Caco-2 (cell line): ENCODE data around the gene ARHGEF10L. TPM values are rescaled to one million over a fixed set of nuclear protein-coding genes. Genes with fewer than 3 reads are reported as not detected.

Experiments
- BruUV-seq: library from RNA; stranded (reverse); fragments of 400-500 nt; replicated peaks from 2 replicates; lab custom pipeline; 2021; lab: Mats Ljungman, UMichigan
- CTCF ChIA-PET: fragments of 300-600 bp; sonication (Branson Sonifier 250); formaldehyde crosslinking; loops from one replicate; lab custom pipeline; 2022; ENCODE audit warnings: antibody characterized with exemption; lab: Charles Lee
- POLR2A ChIA-PET: fragments of 300-600 bp; sonication (Branson Sonifier 250); formaldehyde crosslinking; loops from one replicate; lab custom pipeline; 2022; ENCODE audit warnings: antibody characterized with exemption; lab: Charles Lee
- DNase-seq, 2 experiments: peaks; one replicate each; pipeline versions ENCODE4 v3.0.0 to v3.0.0-alpha.2; 2020 to 2022
- H3K27me3 ChIP-seq: replicated peaks from 2 replicates; pipeline ENCODE4 v1.6.0; 2011; ENCODE audit warnings: low read length; ENCODE audit not compliant: control insufficient read depth, insufficient read depth
- H3K36me3 ChIP-seq: 2 replicates; pipeline ENCODE4 v1.5.1; 2011; ENCODE audit warnings: low read length; ENCODE audit not compliant: control insufficient read depth, insufficient read depth
- H3K4me1 ChIP-seq: fragments of 250-450 bp; sonication (Bioruptor Pico); 2 replicates; pipeline ENCODE4 v1.5.1; 2020; ENCODE audit warnings: mild to moderate bottlenecking
- H3K4me3 ChIP-seq: 2 replicates; pipeline ENCODE4 v1.5.1; 2011; ENCODE audit warnings: low read depth, mild to moderate bottlenecking, control low read depth, low read length
- H3K9me3 ChIP-seq: fragments of 250-450 bp; sonication (Bioruptor Pico); 2 replicates; pipeline ENCODE4 v1.5.1; 2020; ENCODE audit warnings: mild to moderate bottlenecking, moderate library complexity
- H3K27ac Mint-ChIP-seq: one replicate; pipeline ENCODE4 v1.8.0; 2022; ENCODE audit warnings: mixed read lengths; ENCODE audit not compliant: unreplicated experiment
- H3K27me3 Mint-ChIP-seq: one replicate; pipeline ENCODE4 v1.8.0; 2022; ENCODE audit warnings: mixed read lengths; ENCODE audit not compliant: insufficient read depth, unreplicated experiment
- H3K36me3 Mint-ChIP-seq: one replicate; pipeline ENCODE4 v1.8.0; 2022; ENCODE audit warnings: mild to moderate bottlenecking, mixed read lengths; ENCODE audit not compliant: insufficient read depth, unreplicated experiment
- H3K4me1 Mint-ChIP-seq: one replicate; pipeline ENCODE4 v1.8.0; 2022; ENCODE audit warnings: low read depth, mixed read lengths; ENCODE audit not compliant: unreplicated experiment
- H3K4me3 Mint-ChIP-seq: one replicate; pipeline ENCODE4 v1.8.0; 2022; ENCODE audit warnings: mild to moderate bottlenecking, moderate library complexity, mixed read lengths; ENCODE audit not compliant: unreplicated experiment
- H3K9me3 Mint-ChIP-seq: one replicate; pipeline ENCODE4 v1.8.0; 2022; ENCODE audit warnings: mixed read lengths; ENCODE audit not compliant: unreplicated experiment
- intact Hi-C: fragments of 100-400 bp; cut with micrococcal nuclease; formaldehyde crosslinking; loops from one replicate; pipeline ENCODE4 v1.10.0; 2022; ENCODE audit not compliant: unreplicated experiment
- total RNA-seq: library from RNA; stranded (reverse); gene quantifications from 2 replicates; pipeline ENCODE4 v1.2.3, GENCODE V29; 2022
- TF ChIP-seq, protein P1 (sequence below), 2 experiments: fragments of 200-600 bp in 1 of 2; IDR thresholded peaks; 1 replicate in 1 of 2; 2 replicates in 1 of 2; pipeline versions ENCODE4 v1.5.1 to v1.8.0; 2011 to 2022; ENCODE audit warnings: antibody characterized with exemption in 1 of 2, control low read depth in 1 of 2, inconsistent platforms in 1 of 2, low read depth in 1 of 2, low read length in 1 of 2, mild to moderate bottlenecking in 1 of 2, moderate library complexity in 1 of 2; ENCODE audit not compliant: insufficient read depth in 1 of 2, severe bottlenecking in 1 of 2, unreplicated experiment in 1 of 2

ARHGEF10L gene
- total RNA-seq, 1 experiment from 2014 or later, result 31.3 TPM

GRCh38 chr1:17736625-17737024, 197.1 kb downstream of the ARHGEF10L start:
- ChIA-PET POLR2A (no interaction called here), CTCF (no interaction called here)
- no peaks in the 10 kb centered on the region for H3K9me3 ChIP-seq
- H3K36me3 ChIP-seq, result no peaks in the 10 kb centered on the region
- no peaks in the 10 kb centered on the region for H3K27me3 ChIP-seq
- H3K4me1 ChIP-seq, result no peaks in the 10 kb centered on the region
- intact Hi-C loops, result no loop called here
- TF ChIP-seq, protein P1, sequence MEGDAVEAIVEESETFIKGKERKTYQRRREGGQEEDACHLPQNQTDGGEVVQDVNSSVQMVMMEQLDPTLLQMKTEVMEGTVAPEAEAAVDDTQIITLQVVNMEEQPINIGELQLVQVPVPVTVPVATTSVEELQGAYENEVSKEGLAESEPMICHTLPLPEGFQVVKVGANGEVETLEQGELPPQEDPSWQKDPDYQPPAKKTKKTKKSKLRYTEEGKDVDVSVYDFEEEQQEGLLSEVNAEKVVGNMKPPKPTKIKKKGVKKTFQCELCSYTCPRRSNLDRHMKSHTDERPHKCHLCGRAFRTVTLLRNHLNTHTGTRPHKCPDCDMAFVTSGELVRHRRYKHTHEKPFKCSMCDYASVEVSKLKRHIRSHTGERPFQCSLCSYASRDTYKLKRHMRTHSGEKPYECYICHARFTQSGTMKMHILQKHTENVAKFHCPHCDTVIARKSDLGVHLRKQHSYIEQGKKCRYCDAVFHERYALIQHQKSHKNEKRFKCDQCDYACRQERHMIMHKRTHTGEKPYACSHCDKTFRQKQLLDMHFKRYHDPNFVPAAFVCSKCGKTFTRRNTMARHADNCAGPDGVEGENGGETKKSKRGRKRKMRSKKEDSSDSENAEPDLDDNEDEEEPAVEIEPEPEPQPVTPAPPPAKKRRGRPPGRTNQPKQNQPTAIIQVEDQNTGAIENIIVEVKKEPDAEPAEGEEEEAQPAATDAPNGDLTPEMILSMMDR (IDR thresholded peaks at IDR 0.05; ENCODE audit: insufficient read depth in 1 of 2, low read depth in 1 of 2, low read length in 1 of 2, severe bottlenecking in 1 of 2, unreplicated experiment in 1 of 2), result no peak
- no peak overlapping the region for H3K4me3 ChIP-seq
- no peaks in the 10 kb centered on the region for H3K4me1 Mint-ChIP-seq
- peaks cover 12% of the 10 kb centered on the region for H3K27me3 Mint-ChIP-seq
- H3K9me3 Mint-ChIP-seq, result no peaks in the 10 kb centered on the region
- no peak overlapping the region for H3K4me3 Mint-ChIP-seq
- H3K27ac Mint-ChIP-seq, result no peak overlapping the region
- DNase-seq, result no peak
- BruUV-seq, result no TSS peak
- H3K36me3 Mint-ChIP-seq, result no peaks in the 10 kb centered on the region

GRCh38 chr1:17739050-17739449, 199.6 kb downstream of the ARHGEF10L start:
- intact Hi-C loops, result no loop called here
- no peaks in the 10 kb centered on the region for H3K9me3 Mint-ChIP-seq
- Histone ChIP-seq H3K4me1 (no peaks in the 10 kb centered on the region), H3K27me3 (no peaks in the 10 kb centered on the region), H3K9me3 (no peaks in the 10 kb centered on the region), H3K4me3 (no peak overlapping the region), H3K36me3 (no peaks in the 10 kb centered on the region)
- H3K36me3 Mint-ChIP-seq, result no peaks in the 10 kb centered on the region
- POLR2A ChIA-PET, result no interaction called here
- H3K4me3 Mint-ChIP-seq, result no peak overlapping the region
- peaks cover 12% of the 10 kb centered on the region for H3K27me3 Mint-ChIP-seq
- TF ChIP-seq, protein P1 (IDR thresholded peaks at IDR 0.05; ENCODE audit: insufficient read depth in 1 of 2, low read depth in 1 of 2, low read length in 1 of 2, severe bottlenecking in 1 of 2, unreplicated experiment in 1 of 2), result no peak
- CTCF ChIA-PET, result no interaction called here
- no peak overlapping the region for H3K27ac Mint-ChIP-seq
- DNase-seq, result no peak
- no peaks in the 10 kb centered on the region for H3K4me1 Mint-ChIP-seq
- BruUV-seq, result no TSS peak

DNA sequence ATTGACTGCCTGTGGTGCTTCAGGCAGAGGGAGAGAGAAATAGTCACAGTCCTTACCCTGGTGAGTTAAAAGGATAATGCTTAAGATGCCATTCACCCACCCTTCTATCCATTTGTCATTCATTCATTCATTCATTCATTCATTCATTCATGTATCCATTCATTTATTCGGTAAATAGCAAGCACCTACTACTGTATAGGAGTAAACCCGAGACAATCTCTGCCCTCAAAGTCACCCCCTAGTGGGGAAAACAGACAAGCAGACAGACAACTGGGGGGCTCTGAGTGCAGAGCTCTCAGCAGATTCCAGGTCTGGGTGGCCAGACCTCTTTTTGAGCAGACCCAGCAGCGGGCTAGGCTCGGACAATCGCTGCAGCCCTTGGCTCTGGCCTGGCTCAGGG, 201.6 kb downstream of the ARHGEF10L start:
- Histone ChIP-seq H3K9me3 (no peaks in the 10 kb centered on the region), H3K36me3 (no peaks in the 10 kb centered on the region), H3K4me1 (no peaks in the 10 kb centered on the region), H3K4me3 (no peak overlapping the region), H3K27me3 (no peaks in the 10 kb centered on the region)
- Mint-ChIP-seq H3K27ac (no peak overlapping the region), H3K36me3 (no peaks in the 10 kb centered on the region), H3K9me3 (no peaks in the 10 kb centered on the region), H3K4me1 (no peaks in the 10 kb centered on the region), H3K27me3 (peaks cover 8% of the 10 kb centered on the region), H3K4me3 (no peak overlapping the region)
- ChIA-PET CTCF (interaction anchor here (0.6 kb wide), 1 partner anchor 10 kb away, joined by 3 read pairs; no protein-coding TSS in a partner anchor), POLR2A (no interaction called here)
- DNase-seq, result no peak
- intact Hi-C loops, result no loop called here
- TF ChIP-seq, protein P1 (IDR thresholded peaks at IDR 0.05; ENCODE audit: insufficient read depth in 1 of 2, low read depth in 1 of 2, low read length in 1 of 2, severe bottlenecking in 1 of 2, unreplicated experiment in 1 of 2), result no peak
- no TSS peak for BruUV-seq
